ENCODE data around the gene OR6J1. TPM values are rescaled to one million over a fixed set of nuclear protein-coding genes. Genes with fewer than 3 reads are reported as not detected.
A peak's percentile ranks its signal among the peaks of the same experiment; 100 is the strongest.

The OR6J1 gene
- total RNA-seq, 1 experiment from 2014 or later, result 0.18 TPM

- Mint-ChIP-seq H3K4me3 (ENCODE audit: unreplicated experiment) (no peak overlapping the region), H3K4me1 (ENCODE audit: low read depth, unreplicated experiment) (peaks cover 12% of the 10 kb centered on the region), H3K27me3 (ENCODE audit: insufficient read depth, unreplicated experiment) (no peaks in the 10 kb centered on the region), H3K36me3 (ENCODE audit: insufficient read depth, unreplicated experiment) (peaks cover 5% of the 10 kb centered on the region), H3K9me3 (ENCODE audit: unreplicated experiment) (no peaks in the 10 kb centered on the region), H3K27ac (ENCODE audit: unreplicated experiment) (peak overlapping the region; percentile 0)
- peaks cover 17% of the 10 kb centered on the region for H3K4me1 ChIP-seq
- intact Hi-C loops (cut with micrococcal nuclease; ENCODE audit: unreplicated experiment), result no loop called here
- BruUV-seq (replicated peaks), result TSS peak; percentile 100
- CTCF ChIA-PET, result interaction anchor here (0.6 to 3.7 kb wide), 3 partner anchors 8 to 168 kb away, joined by 3 to 113 read pairs (median 6); no protein-coding TSS in a partner anchor
- POLR2A ChIA-PET, result interaction anchor here (0.8 kb wide), 1 partner anchor 62 kb away, joined by 5 read pairs; the partner anchor contains the start of gene DAD1
- no peaks in the 10 kb centered on the region for H3K27me3 ChIP-seq (replicated peaks; ENCODE audit: control insufficient read depth, insufficient read depth, low read length)
- no peak for TF ChIP-seq CTCF (IDR thresholded peaks at IDR 0.05; ENCODE audit: insufficient read depth in 1 of 2, low read depth in 1 of 2, low read length in 1 of 2, severe bottlenecking in 1 of 2, unreplicated experiment in 1 of 2)
- no peaks in the 10 kb centered on the region for H3K9me3 ChIP-seq
- H3K36me3 ChIP-seq (ENCODE audit: control insufficient read depth, insufficient read depth, low read length), result no peaks in the 10 kb centered on the region
- H3K4me3 ChIP-seq (ENCODE audit: low read depth, low read length), result no peak overlapping the region
- DNase-seq, result peak; percentile 53 to 81
Observed at GRCh38 chr14:22650960-22651521, 6.9 kb upstream of the OR6J1 start.

- peaks cover 12% of the 10 kb centered on the region for H3K4me1 Mint-ChIP-seq (ENCODE audit: low read depth, unreplicated experiment)
- Histone ChIP-seq H3K36me3 (ENCODE audit: control insufficient read depth, insufficient read depth, low read length) (no peaks in the 10 kb centered on the region), H3K4me3 (ENCODE audit: low read depth, low read length) (no peak overlapping the region), H3K9me3 (no peaks in the 10 kb centered on the region), H3K27me3 (replicated peaks; ENCODE audit: control insufficient read depth, insufficient read depth, low read length) (no peaks in the 10 kb centered on the region), H3K4me1 (peaks cover 17% of the 10 kb centered on the region)
- CTCF ChIA-PET, result interaction anchor here (0.6 to 3.7 kb wide), 2 partner anchors 9 to 79 kb away, joined by 3 to 113 read pairs; no protein-coding TSS in a partner anchor
- no peak for TF ChIP-seq CTCF (IDR thresholded peaks at IDR 0.05; ENCODE audit: insufficient read depth in 1 of 2, low read depth in 1 of 2, low read length in 1 of 2, severe bottlenecking in 1 of 2, unreplicated experiment in 1 of 2)
- intact Hi-C loops (cut with micrococcal nuclease; ENCODE audit: unreplicated experiment), result no loop called here
- DNase-seq, result no peak
- H3K27me3 Mint-ChIP-seq (ENCODE audit: insufficient read depth, unreplicated experiment), result no peaks in the 10 kb centered on the region
- H3K4me3 Mint-ChIP-seq (ENCODE audit: unreplicated experiment), result no peak overlapping the region
- POLR2A ChIA-PET, result no interaction called here
- no peaks in the 10 kb centered on the region for H3K9me3 Mint-ChIP-seq (ENCODE audit: unreplicated experiment)
- BruUV-seq (replicated peaks), result no TSS peak
- peak overlapping the region; percentile 0 for H3K27ac Mint-ChIP-seq (ENCODE audit: unreplicated experiment)
- H3K36me3 Mint-ChIP-seq (ENCODE audit: insufficient read depth, unreplicated experiment), result peaks cover 5% of the 10 kb centered on the region
Observed at GRCh38 chr14:22650046-22650739, 6.0 kb upstream of the OR6J1 start.

GRCh38 chr14:22648506-22648905 is 4.4 kb upstream of the OR6J1 start:
- no peak for DNase-seq
- peaks cover 21% of the 10 kb centered on the region for H3K4me1 ChIP-seq
- intact Hi-C loops (cut with micrococcal nuclease; ENCODE audit: unreplicated experiment), result no loop called here
- no peak overlapping the region for H3K4me3 ChIP-seq (ENCODE audit: low read depth, low read length)
- CTCF ChIA-PET, result interaction anchor here (1.2 kb wide), 1 partner anchor 78 kb away, joined by 3 read pairs; no protein-coding TSS in a partner anchor
- no TSS peak for BruUV-seq (replicated peaks)
- POLR2A ChIA-PET, result interaction anchor here (0.6 kb wide), 1 partner anchor 323 kb away, joined by 6 read pairs; no protein-coding TSS in a partner anchor
- no peaks in the 10 kb centered on the region for H3K9me3 ChIP-seq
- no peaks in the 10 kb centered on the region for H3K36me3 ChIP-seq (ENCODE audit: control insufficient read depth, insufficient read depth, low read length)
- Mint-ChIP-seq H3K36me3 (ENCODE audit: insufficient read depth, unreplicated experiment) (peaks cover 5% of the 10 kb centered on the region), H3K4me1 (ENCODE audit: low read depth, unreplicated experiment) (peaks cover 22% of the 10 kb centered on the region), H3K9me3 (ENCODE audit: unreplicated experiment) (no peaks in the 10 kb centered on the region), H3K27ac (ENCODE audit: unreplicated experiment) (no peak overlapping the region), H3K27me3 (ENCODE audit: insufficient read depth, unreplicated experiment) (no peaks in the 10 kb centered on the region), H3K4me3 (ENCODE audit: unreplicated experiment) (no peak overlapping the region)
- no peaks in the 10 kb centered on the region for H3K27me3 ChIP-seq (replicated peaks; ENCODE audit: control insufficient read depth, insufficient read depth, low read length)
- TF ChIP-seq CTCF (IDR thresholded peaks at IDR 0.05; ENCODE audit: insufficient read depth in 1 of 2, low read depth in 1 of 2, low read length in 1 of 2, severe bottlenecking in 1 of 2, unreplicated experiment in 1 of 2), result no peak

Measured in Caco-2 (cell line).